OCI-LY7 (cell line): Measurements from ENCODE around the gene ZBTB16.

Source experiments
- CTCF ChIP-seq: fragments of 200-600 bp; sonication (generic); conservative IDR thresholded peaks from 2 replicates; pipeline ENCODE4 v1.5.1; 2014; ENCODE audit warnings: mild to moderate bottlenecking, antibody characterized with exemption, low read length, moderate library complexity, mixed read lengths
- EZH2phosphoT487 ChIP-seq: fragments of 200-600 bp; sonication (generic); IDR thresholded peaks from 2 replicates; pipeline ENCODE4 v1.6.1; 2018; ENCODE audit warnings: low read depth, borderline replicate concordance, mild to moderate bottlenecking, mixed run types, antibody characterized with exemption, low read length, moderate library complexity, mixed read lengths

DNA sequence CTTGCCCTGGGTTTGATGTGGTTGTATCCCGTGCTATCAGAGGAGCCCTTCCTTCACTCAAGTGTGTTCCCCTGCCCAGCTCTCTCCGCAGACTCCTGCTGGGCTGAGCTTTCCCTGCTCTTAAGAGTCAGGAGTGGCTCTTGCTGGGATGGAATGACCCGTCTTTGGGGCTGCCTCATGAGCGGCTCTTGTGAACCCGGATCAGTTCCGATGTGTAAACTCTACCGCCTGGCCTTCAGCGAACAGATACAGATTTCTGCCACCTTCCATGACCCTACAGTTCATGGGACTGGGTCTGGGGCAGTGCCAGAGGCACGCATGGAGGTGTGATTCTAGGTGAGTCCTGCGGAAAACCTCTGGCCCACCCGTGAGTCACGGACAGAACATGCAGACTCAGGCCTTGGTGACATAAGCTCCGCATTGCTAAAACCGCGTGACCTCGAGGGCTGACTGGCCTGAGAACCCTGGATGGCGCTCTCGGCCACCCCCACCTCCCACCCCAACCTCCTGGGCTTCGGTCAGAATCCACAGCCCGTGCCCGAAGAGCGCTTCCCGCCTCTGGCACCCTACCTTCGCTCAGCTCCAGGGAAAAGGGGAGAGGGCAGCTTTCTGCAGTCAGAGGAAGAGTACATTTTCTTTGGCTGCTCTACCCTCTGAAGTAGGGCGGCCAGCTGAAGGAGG is 1.3 kb upstream of the ZBTB16 start:
- no peak for TF ChIP-seq CTCF
- no peak for TF ChIP-seq EZH2phosphoT487
